NCI-H146 treated with DMSO at 0.1 percent for 48 hours (cell line): ENCODE measurements around the gene PACRG.

Experiments
- DNase-seq: peaks from one replicate; lab custom pipeline; 2025; ENCODE audit not compliant: unreplicated experiment; lab: John Stamatoyannopoulos, UW

PACRG gene

DNA sequence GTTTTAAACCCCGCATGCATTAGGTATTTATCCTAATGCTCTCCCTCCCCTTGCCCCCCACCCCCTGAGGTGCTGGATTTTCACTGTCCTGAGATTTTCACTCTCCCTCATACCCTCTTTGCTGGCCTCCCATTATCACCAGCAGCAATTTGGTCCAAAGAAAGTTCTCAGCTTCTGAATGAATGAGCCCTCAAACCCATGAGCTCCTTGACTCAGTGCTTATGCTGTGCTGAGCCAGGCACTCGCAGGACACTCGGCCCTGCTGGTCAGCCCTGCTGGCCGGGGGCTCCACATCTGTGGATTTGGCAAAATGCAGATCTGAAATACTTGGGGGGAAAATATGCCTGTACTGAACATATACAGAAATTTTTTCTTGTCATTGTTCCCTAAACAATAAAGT lies 533.6 kb downstream of the PACRG start:
- DNase-seq: no peak

GRCh38 chr6:163262080-163262479 lies 534.3 kb downstream of the PACRG start:
- DNase-seq: no peak

- DNase-seq: no peak
These were observed 535.4 kb downstream of the PACRG start for GRCh38 chr6:163263196-163263595.

DNA sequence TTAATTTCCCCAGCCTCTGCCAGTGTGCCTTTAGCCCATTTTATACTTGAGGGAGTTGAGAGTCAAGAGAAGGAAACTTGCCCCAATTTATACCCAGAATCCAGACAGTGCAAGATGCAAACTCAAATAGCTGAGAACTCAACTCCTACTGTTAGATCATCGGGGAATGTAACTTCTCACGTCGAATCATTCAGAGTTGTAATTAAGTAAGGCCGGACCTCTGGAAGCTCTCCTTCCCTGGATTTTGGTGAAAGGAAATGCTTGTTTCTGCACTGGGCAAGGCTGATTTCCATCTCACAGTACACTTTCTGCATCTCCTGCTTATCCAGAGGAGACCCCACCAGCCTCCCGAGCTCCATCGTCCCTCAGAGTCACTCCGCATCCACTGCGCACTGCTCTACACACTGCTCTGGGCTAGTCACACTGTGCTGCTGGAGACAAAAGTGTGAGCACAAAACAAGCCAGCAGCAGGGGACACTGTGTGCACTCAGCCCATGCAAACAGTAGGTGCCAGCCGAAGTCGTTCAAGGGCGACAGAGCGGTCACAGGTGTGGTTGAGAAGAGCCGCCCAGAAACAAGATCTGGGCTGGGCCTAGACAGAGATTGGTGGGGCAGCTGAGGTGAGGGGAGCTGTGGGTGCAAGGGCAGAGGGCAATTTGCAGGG lies 536.4 kb downstream of the PACRG start:
- DNase-seq: no peak

GRCh38 chr6:163264662-163265035 lies 536.9 kb downstream of the PACRG start:
- no peak for DNase-seq

DNA sequence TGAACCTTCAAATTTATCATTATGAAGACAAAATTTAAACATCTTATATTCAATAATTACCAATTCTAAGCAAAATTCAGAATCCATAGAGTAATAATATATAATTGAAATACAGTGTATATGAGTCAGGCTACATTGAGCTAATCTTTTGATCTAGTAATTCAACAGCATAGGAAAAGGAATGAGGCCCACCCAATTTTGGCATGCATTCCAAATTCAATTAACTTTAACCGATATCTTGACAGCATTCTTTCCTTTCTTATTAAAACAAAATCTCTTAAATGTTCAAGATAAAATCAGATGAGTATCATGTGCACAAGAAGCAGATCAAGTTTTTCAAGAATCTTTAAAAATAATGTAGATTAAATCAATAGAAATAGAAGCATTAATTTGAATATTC lies 553.9 kb downstream of the PACRG start:
- no peak for DNase-seq

GRCh38 chr6:163282672-163283071 lies 554.9 kb downstream of the PACRG start:
- no peak for DNase-seq

DNA sequence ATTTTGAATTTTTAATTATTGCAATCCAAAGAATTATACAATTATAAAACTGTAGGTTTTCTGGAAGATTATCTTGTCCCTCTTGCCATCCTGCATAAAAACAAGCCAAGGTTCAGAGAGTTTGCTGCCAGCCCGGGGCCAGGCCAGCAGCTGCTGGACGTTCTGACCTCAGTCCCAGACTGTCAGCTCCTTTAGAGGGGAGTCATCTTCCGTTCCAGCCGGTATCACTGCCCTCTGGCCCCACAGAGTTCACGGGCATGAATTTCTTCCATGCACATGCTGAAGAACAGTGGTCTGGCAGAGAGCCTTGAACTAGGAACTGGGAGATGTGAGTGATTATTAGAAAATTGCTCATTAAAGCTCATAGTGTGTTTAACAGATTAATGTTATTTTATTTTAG lies 556.4 kb downstream of the PACRG start:
- no peak for DNase-seq

- DNase-seq: no peak
These were observed 557.9 kb downstream of the PACRG start for GRCh38 chr6:163285691-163286090.

DNA sequence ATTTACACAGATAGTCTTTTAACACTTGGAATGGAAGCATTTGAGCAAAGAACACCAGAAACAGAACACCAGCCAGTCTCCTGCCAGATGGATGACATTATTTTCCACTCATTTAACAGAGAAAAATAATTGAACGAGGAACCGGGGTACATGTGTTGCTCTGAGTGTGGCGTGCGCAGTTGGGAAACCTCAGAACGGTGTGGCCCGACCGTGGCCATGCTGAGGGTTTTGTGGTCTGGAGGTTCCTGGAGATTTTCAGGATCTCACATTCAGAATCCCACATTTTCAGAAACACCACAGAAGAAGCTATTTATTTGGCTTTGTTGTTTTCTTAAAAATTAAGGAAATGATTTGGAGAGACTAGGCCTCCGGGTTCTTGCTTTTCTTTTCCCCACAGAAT lies 559.9 kb downstream of the PACRG start:
- no peak for DNase-seq

GRCh38 chr6:163288066-163288465 lies 560.3 kb downstream of the PACRG start:
- no peak for DNase-seq

DNA sequence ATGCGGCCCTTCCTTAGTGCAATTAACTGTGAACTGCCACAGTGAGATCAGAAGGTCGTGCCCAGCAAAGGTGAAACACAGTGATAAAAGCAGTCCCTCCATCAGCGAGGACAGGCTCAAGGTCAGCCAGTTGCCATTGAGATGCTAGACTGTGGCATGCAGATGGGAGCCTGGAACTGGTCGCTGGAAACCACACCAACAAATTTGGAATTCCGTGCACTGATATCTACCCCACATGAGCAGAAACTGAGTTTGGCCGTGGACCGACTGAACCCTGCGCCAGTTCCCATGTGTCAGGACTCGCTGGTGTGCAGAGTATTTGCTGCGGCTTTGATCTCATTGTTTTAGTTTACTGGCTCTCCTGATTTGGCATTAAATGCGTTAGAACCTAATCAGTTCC lies 561.1 kb downstream of the PACRG start:
- no peak for DNase-seq

DNA sequence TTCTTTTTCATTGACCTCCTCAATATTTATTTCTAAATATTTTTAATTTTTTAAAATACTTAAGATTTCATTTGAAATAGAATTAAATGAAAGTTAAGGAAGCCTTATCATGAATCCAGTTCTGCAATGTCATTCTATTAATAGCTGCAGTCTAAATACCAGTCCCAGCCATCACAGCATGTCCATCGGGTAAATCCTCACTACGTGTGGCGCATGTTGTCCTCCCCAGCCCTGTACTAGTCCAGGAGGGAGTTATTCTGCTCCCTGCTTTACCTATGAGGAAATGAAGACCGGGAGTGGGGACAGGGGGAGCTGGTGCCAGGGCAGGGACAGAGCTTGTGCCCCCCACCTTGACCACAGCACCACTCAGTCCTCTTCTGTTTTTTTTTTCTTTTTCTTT lies 561.7 kb downstream of the PACRG start:
- no peak for DNase-seq

DNA sequence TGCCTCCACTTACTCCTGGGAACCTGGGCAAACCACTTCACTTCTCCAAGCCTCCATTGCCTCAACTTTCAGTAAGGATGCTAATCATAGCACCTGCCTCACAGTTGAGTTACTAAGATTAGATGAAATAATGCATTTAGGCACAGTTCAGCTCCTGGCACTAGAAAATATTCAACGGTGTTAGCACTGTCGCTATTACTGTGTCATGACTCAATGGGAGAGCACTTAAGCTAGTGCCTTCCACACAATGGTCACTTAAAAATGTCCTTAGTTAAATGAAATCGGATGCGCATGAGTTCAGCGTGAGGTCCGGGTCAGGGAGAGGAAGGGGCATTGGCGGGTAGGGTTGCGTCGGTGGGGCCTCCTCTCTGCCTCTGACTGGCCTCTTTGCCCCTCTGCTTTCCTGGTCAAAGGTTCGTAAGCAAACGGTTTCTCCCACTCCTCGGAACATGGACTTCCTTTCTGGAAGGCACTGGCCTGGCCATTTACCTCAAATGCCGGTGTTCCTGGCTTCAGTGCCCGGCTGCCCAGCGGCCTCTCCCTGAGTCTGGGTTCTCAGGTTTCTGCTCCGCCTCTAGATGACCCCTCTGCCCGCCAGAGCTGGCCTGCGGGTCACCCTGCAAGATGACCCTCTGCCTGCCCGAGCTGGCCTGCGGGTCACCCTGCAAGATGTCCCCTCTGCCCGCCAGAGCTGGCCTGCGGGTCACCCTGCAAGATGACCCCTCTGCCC lies 562.9 kb downstream of the PACRG start:
- DNase-seq: no peak

DNA sequence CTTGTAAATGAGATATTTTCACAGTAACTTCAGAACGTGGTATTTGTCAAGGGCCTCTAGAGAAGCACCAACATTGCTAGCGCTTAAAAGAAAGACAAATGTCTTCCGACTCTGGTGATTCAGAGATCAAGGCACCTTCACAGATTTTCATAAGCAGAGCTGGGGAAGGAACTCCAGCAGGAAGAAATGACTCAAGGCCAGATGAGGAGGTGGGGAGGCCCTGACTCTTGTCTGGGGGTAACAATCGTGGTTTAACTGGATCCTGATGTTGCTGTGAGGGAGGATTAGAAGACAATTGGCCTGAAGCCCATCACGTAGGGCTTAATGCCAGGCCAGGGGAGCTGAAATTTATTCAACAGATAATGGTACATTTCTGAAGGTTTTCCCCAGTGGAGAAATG lies 563.8 kb downstream of the PACRG start:
- no peak for DNase-seq

GRCh38 chr6:163293286-163293685 lies 565.5 kb downstream of the PACRG start:
- DNase-seq: no peak

GRCh38 chr6:163294734-163295133 lies 567.0 kb downstream of the PACRG start:
- no peak for DNase-seq

- DNase-seq: no peak
These were observed 569.2 kb downstream of the PACRG start for GRCh38 chr6:163296835-163297519.

DNA sequence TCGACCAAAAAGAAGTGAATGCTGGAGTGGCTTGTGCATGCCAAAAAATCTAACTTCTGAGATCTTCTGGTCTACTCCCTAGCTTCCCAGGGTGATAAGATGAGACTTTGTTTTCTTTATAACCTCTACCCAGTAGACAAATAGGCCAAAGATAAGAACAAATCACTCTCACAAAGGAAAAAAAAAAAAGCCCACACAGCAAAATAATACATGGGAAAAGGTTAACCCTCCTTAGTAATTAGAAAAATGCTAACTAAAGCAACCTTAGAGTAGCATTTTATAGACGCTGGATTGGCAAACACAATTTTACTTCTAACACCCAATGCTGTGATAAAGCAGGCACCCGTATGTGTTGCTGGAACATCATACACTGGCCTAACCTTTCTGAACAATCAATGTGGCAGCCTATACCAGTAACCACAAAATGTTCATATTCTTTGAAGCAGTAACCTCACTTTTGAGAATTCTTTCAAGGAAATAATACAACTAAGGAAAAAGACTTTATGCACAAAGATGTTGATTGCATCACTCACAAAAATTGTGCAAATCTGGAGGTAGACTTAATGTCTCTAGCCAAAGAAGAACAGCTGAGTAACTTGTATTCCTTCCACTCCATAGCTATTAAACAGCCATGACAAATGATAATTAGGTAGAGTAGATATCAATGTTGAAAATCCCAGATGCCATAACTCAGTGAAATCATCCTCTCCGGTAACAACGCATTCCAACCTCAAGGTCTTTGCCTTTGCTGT lies 570.5 kb downstream of the PACRG start:
- no peak for DNase-seq

- no peak for DNase-seq
These were observed 573.1 kb downstream of the PACRG start for GRCh38 chr6:163300838-163301237.

GRCh38 chr6:163301726-163302635 lies 574.2 kb downstream of the PACRG start:
- DNase-seq: no peak
